HEK293 (cell line): ENCODE results near the gene SCN7A.

Source experiments
- CTCF ChIA-PET: fragments of 350-600 bp; formaldehyde crosslinking; extraction: SDS; loops from one replicate; lab custom pipeline; 2021; ENCODE audit warnings: antibody characterized with exemption; lab: Yijun Ruan, JAX
- POLR2A ChIA-PET: fragments of 300-600 bp; formaldehyde crosslinking; extraction: SDS; loops from one replicate; lab custom pipeline; 2020; ENCODE audit warnings: antibody characterized with exemption, inconsistent platforms; lab: Yijun Ruan, JAX
- H3K27ac ChIP-seq: fragments of 200-500 bp; sonication (Bioruptor generic); 2 replicates; pipeline ENCODE4 v1.5.1; 2014; ENCODE audit warnings: low read depth, low read length, control low read depth, inconsistent platforms; ENCODE audit errors: extremely low read depth
- H3K36me3 ChIP-seq, 2 experiments: fragments of 200-500 bp in 1 of 2; sonication (Bioruptor generic) in 1 of 2; 1 replicate in 1 of 2; 2 replicates in 1 of 2; pipeline ENCODE4 v1.5.1; 2014 to 2017; ENCODE audit warnings: inconsistent platforms in 2 of 2, low read length in 2 of 2; ENCODE audit not compliant: control insufficient read depth in 2 of 2, insufficient read depth in 1 of 2
- H3K4me1 ChIP-seq: fragments of 200-500 bp; sonication (Bioruptor generic); 2 replicates; pipeline ENCODE4 v1.5.1; 2014; ENCODE audit warnings: mild to moderate bottlenecking, low read length, inconsistent platforms; ENCODE audit not compliant: control insufficient read depth, insufficient read depth
- H3K4me3 ChIP-seq: 2 replicates; pipeline ENCODE4 v1.5.1; 2011; ENCODE audit warnings: low read depth, mild to moderate bottlenecking, control low read depth, low read length, moderate library complexity
- H3K9me3 ChIP-seq: fragments of 200-500 bp; sonication (Bioruptor generic); 2 replicates; pipeline ENCODE4 v1.5.1; 2014; ENCODE audit warnings: low read depth, low read length, inconsistent platforms; ENCODE audit not compliant: control insufficient read depth, insufficient read depth
- ELK4 ChIP-seq: IDR thresholded peaks from 2 replicates; pipeline ENCODE4 v1.6.1; 2011; ENCODE audit warnings: mild to moderate bottlenecking, low read depth, low read length, borderline replicate concordance
- GFI1B ChIP-seq: fragments of 450-650 bp; formaldehyde crosslinking; IDR thresholded peaks from 2 replicates; pipeline ENCODE4 v1.5.1; 2016; ENCODE audit warnings: missing biosample characterization, missing genetic modification characterization
- RBAK ChIP-seq: fragments of 450-650 bp; formaldehyde crosslinking; IDR thresholded peaks from 2 replicates; pipeline ENCODE4 v1.5.1; 2016; ENCODE audit warnings: missing biosample characterization, missing genetic modification characterization
- WT1 ChIP-seq: fragments of 450-650 bp; formaldehyde crosslinking; IDR thresholded peaks from 2 replicates; pipeline ENCODE4 v1.5.1; 2016; ENCODE audit warnings: missing biosample characterization, missing genetic modification characterization
- ZBTB17 ChIP-seq: fragments of 450-650 bp; formaldehyde crosslinking; IDR thresholded peaks from 2 replicates; pipeline ENCODE4 v1.5.1; 2016; ENCODE audit warnings: missing biosample characterization, missing genetic modification characterization
- ZBTB20 ChIP-seq: fragments of 450-650 bp; formaldehyde crosslinking; IDR thresholded peaks from 2 replicates; pipeline ENCODE4 v1.5.1; 2016; ENCODE audit warnings: missing biosample characterization, missing genetic modification characterization
- ZBTB48 ChIP-seq: fragments of 450-650 bp; formaldehyde crosslinking; IDR thresholded peaks from 2 replicates; pipeline ENCODE4 v1.5.1; 2016; ENCODE audit warnings: missing biosample characterization, missing genetic modification characterization
- ZFHX2 ChIP-seq: fragments of 450-650 bp; formaldehyde crosslinking; conservative IDR thresholded peaks from 2 replicates; pipeline ENCODE4 v1.5.1; 2016; ENCODE audit warnings: missing biosample characterization, missing genetic modification characterization
- ZFP37 ChIP-seq: fragments of 450-650 bp; formaldehyde crosslinking; IDR thresholded peaks from 2 replicates; pipeline ENCODE4 v1.5.1; 2016; ENCODE audit warnings: missing biosample characterization, missing genetic modification characterization
- ZNF121 ChIP-seq: fragments of 450-650 bp; formaldehyde crosslinking; IDR thresholded peaks from 2 replicates; pipeline ENCODE4 v1.5.1; 2016; ENCODE audit warnings: missing biosample characterization, missing genetic modification characterization
- ZNF132 ChIP-seq: fragments of 450-650 bp; formaldehyde crosslinking; IDR thresholded peaks from 2 replicates; pipeline ENCODE4 v1.5.1; 2017; ENCODE audit warnings: missing biosample characterization, missing genetic modification characterization, borderline replicate concordance
- ZNF148 ChIP-seq: fragments of 450-650 bp; formaldehyde crosslinking; IDR thresholded peaks from 2 replicates; pipeline ENCODE4 v1.5.0; 2017; ENCODE audit warnings: missing biosample characterization, missing genetic modification characterization, borderline replicate concordance
- ZNF184 ChIP-seq: fragments of 450-650 bp; IDR thresholded peaks from 2 replicates; pipeline ENCODE4 v1.5.1; 2018; ENCODE audit warnings: missing biosample characterization, mild to moderate bottlenecking, missing genetic modification characterization
- ZNF266 ChIP-seq: fragments of 450-650 bp; formaldehyde crosslinking; IDR thresholded peaks from 2 replicates; pipeline ENCODE4 v1.5.1; 2016; ENCODE audit warnings: missing biosample characterization, missing genetic modification characterization, low read depth
- ZNF280D ChIP-seq: fragments of 450-650 bp; formaldehyde crosslinking; IDR thresholded peaks from 2 replicates; pipeline ENCODE4 v1.5.1; 2016; ENCODE audit warnings: missing biosample characterization, missing genetic modification characterization
- ZNF335 ChIP-seq: fragments of 450-650 bp; formaldehyde crosslinking; conservative IDR thresholded peaks from 2 replicates; pipeline ENCODE4 v1.5.1; 2016; ENCODE audit warnings: missing biosample characterization, missing genetic modification characterization
- ZNF37A ChIP-seq: fragments of 450-650 bp; IDR thresholded peaks from 2 replicates; pipeline ENCODE4 v1.5.1; 2018; ENCODE audit warnings: missing biosample characterization, missing genetic modification characterization
- ZNF398 ChIP-seq: fragments of 450-650 bp; formaldehyde crosslinking; IDR thresholded peaks from 2 replicates; pipeline ENCODE4 v1.5.1; 2017; ENCODE audit warnings: missing biosample characterization, missing genetic modification characterization
- ZNF514 ChIP-seq: fragments of 450-650 bp; formaldehyde crosslinking; IDR thresholded peaks from 2 replicates; pipeline ENCODE4 v1.5.1; 2016; ENCODE audit warnings: missing biosample characterization, missing genetic modification characterization
- ZNF596 ChIP-seq: fragments of 450-650 bp; IDR thresholded peaks from 2 replicates; pipeline ENCODE4 v1.5.0; 2018; ENCODE audit warnings: missing biosample characterization, mild to moderate bottlenecking, missing genetic modification characterization, moderate library complexity
- ZNF704 ChIP-seq: fragments of 450-650 bp; formaldehyde crosslinking; IDR thresholded peaks from 2 replicates; pipeline ENCODE4 v1.5.1; 2016; ENCODE audit warnings: missing biosample characterization, missing genetic modification characterization
- ZNF707 ChIP-seq: fragments of 450-650 bp; formaldehyde crosslinking; IDR thresholded peaks from 2 replicates; pipeline ENCODE4 v1.5.1; 2016; ENCODE audit warnings: missing biosample characterization, missing genetic modification characterization
- ZSCAN4 ChIP-seq: fragments of 450-650 bp; formaldehyde crosslinking; IDR thresholded peaks from 2 replicates; pipeline ENCODE4 v1.5.1; 2017; ENCODE audit warnings: missing biosample characterization, missing genetic modification characterization

The SCN7A gene

GRCh38 chr2:166519391-166519962 lies 25.4 kb upstream of the SCN7A start:
- H3K4me1 ChIP-seq: no peaks in the 10 kb centered on the region
- POLR2A ChIA-PET: no interaction called here
- CTCF ChIA-PET: interaction anchor here (0.6 to 1.0 kb wide), 3 partner anchors 32 to 1152 kb away, joined by 3 to 4 read pairs (median 3); no protein-coding TSS in a partner anchor
- H3K36me3 ChIP-seq: no peaks in the 10 kb centered on the region
- H3K9me3 ChIP-seq: no peaks in the 10 kb centered on the region
- no peak overlapping the region for H3K27ac ChIP-seq
- no peak for TF ChIP-seq ZNF266 (tag by site-specific recombination)
- TF ChIP-seq ZNF704 (tag by site-specific recombination): no peak
- TF ChIP-seq ZBTB20 (tag by site-specific recombination): no peak
- TF ChIP-seq ELK4: no peak
- TF ChIP-seq WT1 (tag by site-specific recombination): no peak
- TF ChIP-seq GFI1B: no peak
- no peak for TF ChIP-seq ZBTB17 (tag by site-specific recombination)
- TF ChIP-seq RBAK (tag by site-specific recombination): no peak
- H3K4me3 ChIP-seq: no peak overlapping the region

GRCh38 chr2:166518634-166519390 lies 24.8 kb upstream of the SCN7A start:
- Histone ChIP-seq H3K9me3 (no peaks in the 10 kb centered on the region), H3K27ac (no peak overlapping the region), H3K36me3 (no peaks in the 10 kb centered on the region), H3K4me1 (no peaks in the 10 kb centered on the region), H3K4me3 (no peak overlapping the region)
- CTCF ChIA-PET: interaction anchor here (0.6 kb wide), 1 partner anchor 1152 kb away, joined by 3 read pairs; no protein-coding TSS in a partner anchor
- POLR2A ChIA-PET: no interaction called here
- TF ChIP-seq ZNF707 (tag by site-specific recombination) (no peak), ZNF514 (tag by site-specific recombination) (no peak), ZBTB48 (tag by site-specific recombination) (no peak), ZNF596 (tag by site-specific recombination) (no peak), ZNF398 (no peak), ZNF280D (tag by site-specific recombination) (no peak), ZNF37A (no peak), ZNF184 (tag by site-specific recombination) (no peak), ZFHX2 (no peak), ZFP37 (no peak), ZNF148 (tag by site-specific recombination) (no peak), ZNF132 (tag by site-specific recombination) (no peak), ZSCAN4 (no peak), ZNF121 (tag by site-specific recombination) (no peak), ZNF335 (no peak)
